ENCODE results near the gene CFAP61. TPM values are rescaled to one million over a fixed set of nuclear protein-coding genes. Genes with fewer than 3 reads are reported as not detected.

Gene CFAP61
- polyA plus RNA-seq, 1 of the 3 experiments (the other 2 are of a cell fraction), result 0.26 TPM

DNA sequence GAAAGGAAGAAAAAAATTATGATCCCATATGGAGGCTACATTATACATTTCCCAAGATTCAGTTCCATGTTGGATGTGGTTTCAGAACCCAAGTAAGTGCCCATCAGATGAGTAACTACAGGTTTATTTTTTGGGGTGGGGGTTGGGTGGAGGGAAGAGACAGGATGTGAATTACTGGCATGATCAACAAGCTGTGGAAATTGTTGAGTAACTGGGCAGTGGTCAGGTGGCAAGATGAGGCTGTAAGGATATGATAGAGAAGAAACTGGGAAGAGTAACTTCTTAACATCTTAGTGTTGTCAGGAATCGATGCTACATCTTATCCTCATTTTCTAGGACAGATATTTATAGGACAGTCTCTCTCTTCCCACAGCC lies 153.5 kb downstream of the CFAP61 start:
- peaks cover 0 to 15% of the 10 kb centered on the region in 2 experiments; a peak in 1 of 4 replicates for H3K4me1 ChIP-seq (ENCODE audit: control insufficient read depth in 1 of 2, insufficient read depth in 2 of 2, low read depth in 1 of 2, low read length in 1 of 2)
- H3K4me2 ChIP-seq, result no peak overlapping the region
- no peaks in the 10 kb centered on the region for H3K79me2 ChIP-seq (ENCODE audit: insufficient read depth)
- H3K4me3 ChIP-seq (ENCODE audit: low read depth in 2 of 2, low read length in 1 of 2), result no peak overlapping the region
- no peaks in the 10 kb centered on the region for H3K9me3 ChIP-seq
- DNase-seq, result no peak
- H3K27me3 ChIP-seq (ENCODE audit: insufficient read depth), result no peaks in the 10 kb centered on the region; the same call in 1 of the 2 replicates
- no peaks in the 10 kb centered on the region for H3K36me3 ChIP-seq (replicated peaks in 1 of 2; ENCODE audit: control insufficient read depth in 1 of 2, insufficient read depth in 2 of 2, low read length in 1 of 2)
- CTCF ChIA-PET, result interaction anchor here (0.7 kb wide), 1 partner anchor 33 kb away, joined by 3 read pairs; no protein-coding TSS in a partner anchor
- TF ChIP-seq, protein P1, sequence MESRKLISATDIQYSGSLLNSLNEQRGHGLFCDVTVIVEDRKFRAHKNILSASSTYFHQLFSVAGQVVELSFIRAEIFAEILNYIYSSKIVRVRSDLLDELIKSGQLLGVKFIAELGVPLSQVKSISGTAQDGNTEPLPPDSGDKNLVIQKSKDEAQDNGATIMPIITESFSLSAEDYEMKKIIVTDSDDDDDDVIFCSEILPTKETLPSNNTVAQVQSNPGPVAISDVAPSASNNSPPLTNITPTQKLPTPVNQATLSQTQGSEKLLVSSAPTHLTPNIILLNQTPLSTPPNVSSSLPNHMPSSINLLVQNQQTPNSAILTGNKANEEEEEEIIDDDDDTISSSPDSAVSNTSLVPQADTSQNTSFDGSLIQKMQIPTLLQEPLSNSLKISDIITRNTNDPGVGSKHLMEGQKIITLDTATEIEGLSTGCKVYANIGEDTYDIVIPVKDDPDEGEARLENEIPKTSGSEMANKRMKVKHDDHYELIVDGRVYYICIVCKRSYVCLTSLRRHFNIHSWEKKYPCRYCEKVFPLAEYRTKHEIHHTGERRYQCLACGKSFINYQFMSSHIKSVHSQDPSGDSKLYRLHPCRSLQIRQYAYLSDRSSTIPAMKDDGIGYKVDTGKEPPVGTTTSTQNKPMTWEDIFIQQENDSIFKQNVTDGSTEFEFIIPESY (IDR thresholded peaks at IDR 0.05; ENCODE audit: borderline replicate concordance, low read depth), result no peak
- TF ChIP-seq, protein P2, sequence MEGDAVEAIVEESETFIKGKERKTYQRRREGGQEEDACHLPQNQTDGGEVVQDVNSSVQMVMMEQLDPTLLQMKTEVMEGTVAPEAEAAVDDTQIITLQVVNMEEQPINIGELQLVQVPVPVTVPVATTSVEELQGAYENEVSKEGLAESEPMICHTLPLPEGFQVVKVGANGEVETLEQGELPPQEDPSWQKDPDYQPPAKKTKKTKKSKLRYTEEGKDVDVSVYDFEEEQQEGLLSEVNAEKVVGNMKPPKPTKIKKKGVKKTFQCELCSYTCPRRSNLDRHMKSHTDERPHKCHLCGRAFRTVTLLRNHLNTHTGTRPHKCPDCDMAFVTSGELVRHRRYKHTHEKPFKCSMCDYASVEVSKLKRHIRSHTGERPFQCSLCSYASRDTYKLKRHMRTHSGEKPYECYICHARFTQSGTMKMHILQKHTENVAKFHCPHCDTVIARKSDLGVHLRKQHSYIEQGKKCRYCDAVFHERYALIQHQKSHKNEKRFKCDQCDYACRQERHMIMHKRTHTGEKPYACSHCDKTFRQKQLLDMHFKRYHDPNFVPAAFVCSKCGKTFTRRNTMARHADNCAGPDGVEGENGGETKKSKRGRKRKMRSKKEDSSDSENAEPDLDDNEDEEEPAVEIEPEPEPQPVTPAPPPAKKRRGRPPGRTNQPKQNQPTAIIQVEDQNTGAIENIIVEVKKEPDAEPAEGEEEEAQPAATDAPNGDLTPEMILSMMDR (IDR thresholded peaks at IDR 0.05), result no peak
- TF ChIP-seq RCOR1 (IDR thresholded peaks at IDR 0.05; ENCODE audit: low read length) (no peak), GATA2 (CRISPR knock-in tag; IDR thresholded peaks at IDR 0.05) (no peak), RFX5 (IDR thresholded peaks at IDR 0.05; ENCODE audit: low read length) (no peak), NFIC (IDR thresholded peaks at IDR 0.05; ENCODE audit: borderline replicate concordance) (no peak), YY1 (IDR thresholded peaks at IDR 0.05; ENCODE audit: low read depth) (no peak)
- no peak overlapping the region for H3K9ac ChIP-seq
- H3K27ac ChIP-seq (ENCODE audit: low read depth in 2 of 2, low read length in 1 of 2), result no peak overlapping the region
- H3F3A ChIP-seq (replicated peaks; ENCODE audit: insufficient read depth), result no peaks in the 10 kb centered on the region
- H4K20me1 ChIP-seq (ENCODE audit: insufficient read depth), result no peaks in the 10 kb centered on the region
- H2AFZ ChIP-seq (ENCODE audit: low read depth), result no peak overlapping the region
- POLR2A ChIA-PET, result no interaction called here
- no peaks in the 10 kb centered on the region for H3K9me2 ChIP-seq
- WGBS (ENCODE audit: low lambda C conversion rate), result 13% methylated on average over 1 of the region's 1 CpG

DNA sequence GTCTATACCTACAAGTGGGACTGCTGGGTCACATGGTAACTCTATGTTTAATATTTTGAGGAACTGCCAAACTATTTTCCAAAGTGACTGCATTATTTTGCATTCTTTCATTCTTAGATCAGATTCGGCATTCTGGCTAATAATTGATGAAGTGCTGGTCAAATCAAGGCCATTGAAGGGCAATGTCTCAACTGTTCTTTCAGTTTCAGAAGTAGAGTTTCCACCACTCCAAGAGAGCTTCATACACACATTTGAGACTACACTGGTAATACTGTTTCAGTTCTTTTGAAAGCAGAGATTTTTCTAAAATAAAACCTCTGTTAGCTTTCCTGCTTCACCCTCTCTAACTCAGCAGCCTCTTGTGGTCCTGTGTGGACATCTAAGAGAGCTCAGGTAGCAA lies 154.5 kb downstream of the CFAP61 start:
- CTCF ChIA-PET, result interaction anchor here (1.1 kb wide), 1 partner anchor 17 kb away, joined by 3 read pairs; no protein-coding TSS in a partner anchor
- Histone ChIP-seq H3F3A (replicated peaks; ENCODE audit: insufficient read depth) (no peaks in the 10 kb centered on the region), H3K9me3 (no peaks in the 10 kb centered on the region), H3K4me2 (no peak overlapping the region), H3K27ac (ENCODE audit: low read depth in 2 of 2, low read length in 1 of 2) (no peak overlapping the region), H3K27me3 (ENCODE audit: insufficient read depth) (no peaks in the 10 kb centered on the region), H3K36me3 (replicated peaks in 1 of 2; ENCODE audit: control insufficient read depth in 1 of 2, insufficient read depth in 2 of 2, low read length in 1 of 2) (no peaks in the 10 kb centered on the region), H3K4me3 (ENCODE audit: low read depth in 2 of 2, low read length in 1 of 2) (no peak overlapping the region), H3K9ac (no peak overlapping the region), H4K20me1 (ENCODE audit: insufficient read depth) (no peaks in the 10 kb centered on the region), H2AFZ (ENCODE audit: low read depth) (no peak overlapping the region), H3K4me1 (ENCODE audit: control insufficient read depth in 1 of 2, insufficient read depth in 2 of 2, low read depth in 1 of 2, low read length in 1 of 2) (peaks cover 0 to 10% of the 10 kb centered on the region in 2 experiments; a peak in 1 of 4 replicates), H3K9me2 (no peaks in the 10 kb centered on the region), H3K79me2 (ENCODE audit: insufficient read depth) (no peaks in the 10 kb centered on the region)
- DNase-seq, result no peak
- POLR2A ChIA-PET, result no interaction called here
- TF ChIP-seq, protein P3, sequence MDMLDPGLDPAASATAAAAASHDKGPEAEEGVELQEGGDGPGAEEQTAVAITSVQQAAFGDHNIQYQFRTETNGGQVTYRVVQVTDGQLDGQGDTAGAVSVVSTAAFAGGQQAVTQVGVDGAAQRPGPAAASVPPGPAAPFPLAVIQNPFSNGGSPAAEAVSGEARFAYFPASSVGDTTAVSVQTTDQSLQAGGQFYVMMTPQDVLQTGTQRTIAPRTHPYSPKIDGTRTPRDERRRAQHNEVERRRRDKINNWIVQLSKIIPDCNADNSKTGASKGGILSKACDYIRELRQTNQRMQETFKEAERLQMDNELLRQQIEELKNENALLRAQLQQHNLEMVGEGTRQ (IDR thresholded peaks at IDR 0.05; ENCODE audit: borderline replicate concordance, low read depth, low read length), result no peak
- TF ChIP-seq, protein P4, sequence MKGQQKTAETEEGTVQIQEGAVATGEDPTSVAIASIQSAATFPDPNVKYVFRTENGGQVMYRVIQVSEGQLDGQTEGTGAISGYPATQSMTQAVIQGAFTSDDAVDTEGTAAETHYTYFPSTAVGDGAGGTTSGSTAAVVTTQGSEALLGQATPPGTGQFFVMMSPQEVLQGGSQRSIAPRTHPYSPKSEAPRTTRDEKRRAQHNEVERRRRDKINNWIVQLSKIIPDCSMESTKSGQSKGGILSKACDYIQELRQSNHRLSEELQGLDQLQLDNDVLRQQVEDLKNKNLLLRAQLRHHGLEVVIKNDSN (IDR thresholded peaks at IDR 0.05; ENCODE audit: borderline replicate concordance, low read depth), result no peak
- TF ChIP-seq FOXM1 (IDR thresholded peaks at IDR 0.05; ENCODE audit: low read depth), result no peak
- TF ChIP-seq, protein P1 (IDR thresholded peaks at IDR 0.05; ENCODE audit: borderline replicate concordance, low read depth), result no peak
- TF ChIP-seq, protein P5, sequence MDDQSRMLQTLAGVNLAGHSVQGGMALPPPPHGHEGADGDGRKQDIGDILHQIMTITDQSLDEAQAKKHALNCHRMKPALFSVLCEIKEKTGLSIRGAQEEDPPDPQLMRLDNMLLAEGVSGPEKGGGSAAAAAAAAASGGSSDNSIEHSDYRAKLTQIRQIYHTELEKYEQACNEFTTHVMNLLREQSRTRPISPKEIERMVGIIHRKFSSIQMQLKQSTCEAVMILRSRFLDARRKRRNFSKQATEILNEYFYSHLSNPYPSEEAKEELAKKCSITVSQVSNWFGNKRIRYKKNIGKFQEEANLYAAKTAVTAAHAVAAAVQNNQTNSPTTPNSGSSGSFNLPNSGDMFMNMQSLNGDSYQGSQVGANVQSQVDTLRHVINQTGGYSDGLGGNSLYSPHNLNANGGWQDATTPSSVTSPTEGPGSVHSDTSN (IDR thresholded peaks at IDR 0.05), result no peak
- TF ChIP-seq TAF1 (IDR thresholded peaks at IDR 0.05; ENCODE audit: borderline replicate concordance, low read depth, low read length), result no peak
- TF ChIP-seq EP300 (IDR thresholded peaks at IDR 0.05; ENCODE audit: borderline replicate concordance in 1 of 2, low read depth in 1 of 2, low read length in 1 of 2), result no peak
- no peak for TF ChIP-seq GABPA (IDR thresholded peaks at IDR 0.05; ENCODE audit: low read depth)
- no peak for TF ChIP-seq JUND (IDR thresholded peaks at IDR 0.05)
- TF ChIP-seq ELF1 (IDR thresholded peaks at IDR 0.05), result no peak
- WGBS (ENCODE audit: low lambda C conversion rate), result 38% methylated on average over 1 of the region's 1 CpG
